Esophagus muscularis mucosa (tissue), 4 donors: ENCODE measurements around the gene PELI2.

Experiments used
- EP300 ChIP-seq: sonication (generic); formaldehyde crosslinking; IDR thresholded peaks from one replicate; pipeline ENCODE4 v1.6.1; 2017; ENCODE audit warnings: antibody characterized with exemption
- POLR2A ChIP-seq: fragments of 450-650 bp; IDR thresholded peaks from one replicate; pipeline ENCODE4 v1.6.1; 2017; ENCODE audit warnings: antibody characterized with exemption, moderate library complexity, mild to moderate bottlenecking, low read depth
- POLR2AphosphoS5 ChIP-seq, 2 donors: sonication (generic); formaldehyde crosslinking; IDR thresholded peaks; one replicate each; pipeline ENCODE4 v1.6.1; 2017; ENCODE audit warnings: antibody characterized with exemption in 2 of 2
- TF ChIP-seq, protein P1 (sequence below), 3 experiments: fragments of 200-600 bp in 2 of 3; fragments of 450-650 bp in 1 of 3; sonication (generic) in 2 of 3; IDR thresholded peaks; one replicate each; pipeline ENCODE4 v1.5.1; 2017 to 2019; ENCODE audit warnings: antibody characterized with exemption in 3 of 3, mild to moderate bottlenecking in 2 of 3, moderate library complexity in 1 of 3

DNA sequence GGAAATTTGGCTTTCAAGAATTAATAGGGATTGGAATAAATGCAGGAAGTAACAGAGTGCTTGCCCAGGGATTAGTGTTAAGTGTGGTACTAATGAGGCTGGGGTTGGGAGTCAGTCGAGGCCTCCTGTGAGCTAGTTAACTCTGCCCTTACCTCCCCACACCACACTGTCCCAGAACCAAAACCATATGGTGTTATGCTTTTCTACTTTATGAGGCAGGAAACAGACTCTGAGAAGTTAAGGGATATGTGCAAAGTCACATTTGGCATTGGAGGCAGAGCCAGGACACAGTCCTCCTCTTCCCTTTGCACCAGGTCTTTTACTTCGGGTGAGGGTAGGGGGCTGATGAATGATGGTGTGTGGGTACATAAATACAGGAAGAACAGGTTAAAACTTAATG is 41.9 kb downstream of the PELI2 start:
- TF ChIP-seq POLR2AphosphoS5 (IDR thresholded peaks at IDR 0.05), result no peak
- TF ChIP-seq POLR2A, result no peak
- TF ChIP-seq, protein P1, sequence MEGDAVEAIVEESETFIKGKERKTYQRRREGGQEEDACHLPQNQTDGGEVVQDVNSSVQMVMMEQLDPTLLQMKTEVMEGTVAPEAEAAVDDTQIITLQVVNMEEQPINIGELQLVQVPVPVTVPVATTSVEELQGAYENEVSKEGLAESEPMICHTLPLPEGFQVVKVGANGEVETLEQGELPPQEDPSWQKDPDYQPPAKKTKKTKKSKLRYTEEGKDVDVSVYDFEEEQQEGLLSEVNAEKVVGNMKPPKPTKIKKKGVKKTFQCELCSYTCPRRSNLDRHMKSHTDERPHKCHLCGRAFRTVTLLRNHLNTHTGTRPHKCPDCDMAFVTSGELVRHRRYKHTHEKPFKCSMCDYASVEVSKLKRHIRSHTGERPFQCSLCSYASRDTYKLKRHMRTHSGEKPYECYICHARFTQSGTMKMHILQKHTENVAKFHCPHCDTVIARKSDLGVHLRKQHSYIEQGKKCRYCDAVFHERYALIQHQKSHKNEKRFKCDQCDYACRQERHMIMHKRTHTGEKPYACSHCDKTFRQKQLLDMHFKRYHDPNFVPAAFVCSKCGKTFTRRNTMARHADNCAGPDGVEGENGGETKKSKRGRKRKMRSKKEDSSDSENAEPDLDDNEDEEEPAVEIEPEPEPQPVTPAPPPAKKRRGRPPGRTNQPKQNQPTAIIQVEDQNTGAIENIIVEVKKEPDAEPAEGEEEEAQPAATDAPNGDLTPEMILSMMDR (IDR thresholded peaks at IDR 0.05), result no peak
- TF ChIP-seq EP300, result no peak
